CD14-positive monocyte (primary cell): ENCODE results near the gene PLIN1. TPM values are rescaled to one million over a fixed set of nuclear protein-coding genes. Genes with fewer than 3 reads are reported as not detected.

Experiments used
- DNase-seq, 3 donors: peaks; one replicate each; pipeline ENCODE4 v3.0.0-alpha.2; 2011 to 2022
- H2AFZ ChIP-seq: 2 replicates; pipeline ENCODE4 v1.6.0; 2012; ENCODE audit warnings: mild to moderate bottlenecking, low read depth, low read length, inconsistent platforms; ENCODE audit not compliant: insufficient read depth, poor library complexity, severe bottlenecking
- H3K27ac ChIP-seq, 2 donors: 1 replicate in 1 of 2; 2 replicates in 1 of 2; pipeline ENCODE4 v1.5.1; 2012 to 2013; ENCODE audit warnings: low read length in 2 of 2, control low read depth in 1 of 2, inconsistent platforms in 1 of 2, low read depth in 1 of 2, mild to moderate bottlenecking in 1 of 2
- H3K27me3 ChIP-seq, 2 donors: one replicate each; pipeline versions ENCODE4 v1.6.0 to v1.6.1; 2011 to 2013; ENCODE audit warnings: low read length in 2 of 2; ENCODE audit not compliant: control insufficient read depth in 2 of 2, insufficient read depth in 2 of 2
- H3K36me3 ChIP-seq, 2 donors: replicated peaks in 1 of 2; 1 replicate in 1 of 2; 2 replicates in 1 of 2; pipeline versions ENCODE4 v1.5.1 to v1.6.1; 2012 to 2013; ENCODE audit warnings: low read length in 2 of 2, control low read depth in 1 of 2, inconsistent platforms in 1 of 2, mild to moderate bottlenecking in 1 of 2; ENCODE audit not compliant: insufficient read depth in 2 of 2, control insufficient read depth in 1 of 2
- H3K4me1 ChIP-seq, 2 donors: 1 replicate in 1 of 2; 2 replicates in 1 of 2; pipeline versions ENCODE4 v1.5.1 to v1.6.1; 2012 to 2013; ENCODE audit warnings: low read length in 2 of 2, control low read depth in 1 of 2, inconsistent platforms in 1 of 2, mild to moderate bottlenecking in 1 of 2, moderate library complexity in 1 of 2; ENCODE audit not compliant: insufficient read depth in 2 of 2, control insufficient read depth in 1 of 2
- H3K4me2 ChIP-seq: replicated peaks from 2 replicates; pipeline ENCODE3; 2012; ENCODE audit warnings: low read length, moderate library complexity, mild to moderate bottlenecking; ENCODE audit not compliant: poor library complexity, severe bottlenecking; ENCODE audit errors: extremely low read depth
- H3K4me3 ChIP-seq, 3 experiments: fragments of 200-600 bp in 1 of 3; sonication (generic) in 1 of 3; replicated peaks in 1 of 3; 1 replicate in 2 of 3; 2 replicates in 1 of 3; pipeline ENCODE4 v1.5.1; 2011 to 2013; ENCODE audit warnings: low read length in 3 of 3, mild to moderate bottlenecking in 3 of 3, control low read depth in 2 of 3, low read depth in 2 of 3, inconsistent platforms in 1 of 3, moderate library complexity in 1 of 3
- H3K79me2 ChIP-seq: 2 replicates; pipeline ENCODE4 v1.6.0; 2012; ENCODE audit warnings: mild to moderate bottlenecking, control low read depth, inconsistent platforms, low read length, moderate library complexity; ENCODE audit not compliant: insufficient read depth
- H3K9ac ChIP-seq: 2 replicates; pipeline ENCODE4 v1.6.0; 2017; ENCODE audit warnings: low read length, mild to moderate bottlenecking; ENCODE audit not compliant: insufficient read depth, poor library complexity, severe bottlenecking
- H3K9me3 ChIP-seq, 2 donors: replicated peaks in 1 of 2; 1 replicate in 1 of 2; 2 replicates in 1 of 2; pipeline versions ENCODE4 v1.5.1 to v1.6.1; 2012 to 2013; ENCODE audit warnings: low read length in 2 of 2, control low read depth in 1 of 2; ENCODE audit not compliant: control insufficient read depth in 1 of 2, insufficient read depth in 1 of 2
- H4K20me1 ChIP-seq: 2 replicates; pipeline ENCODE4 v1.6.0; 2012; ENCODE audit warnings: mild to moderate bottlenecking, low read length, control low read depth, moderate library complexity; ENCODE audit not compliant: insufficient read depth
- H3K27ac Mint-ChIP-seq, 7 donors: one replicate each; pipeline ENCODE4 v1.8.0; 2020; ENCODE audit warnings: mild to moderate bottlenecking in 7 of 7, mixed read lengths in 7 of 7, moderate library complexity in 6 of 7, inconsistent platforms in 2 of 7
- H3K27me3 Mint-ChIP-seq, 3 donors: one replicate each; pipeline ENCODE4 v1.8.0; 2021 to 2022; ENCODE audit warnings: low read depth in 3 of 3, mild to moderate bottlenecking in 3 of 3, mixed read lengths in 3 of 3, moderate library complexity in 3 of 3, inconsistent platforms in 1 of 3
- H3K36me3 Mint-ChIP-seq, 2 donors: one replicate each; pipeline ENCODE4 v1.8.0; 2020; ENCODE audit warnings: mixed read lengths in 2 of 2, inconsistent platforms in 1 of 2, mild to moderate bottlenecking in 1 of 2
- H3K4me1 Mint-ChIP-seq: one replicate; pipeline ENCODE4 v1.8.0; 2020; ENCODE audit warnings: mild to moderate bottlenecking, mixed read lengths
- H3K4me3 Mint-ChIP-seq, 2 donors: one replicate each; pipeline ENCODE4 v1.8.0; 2020; ENCODE audit warnings: mild to moderate bottlenecking in 2 of 2, mixed read lengths in 2 of 2, moderate library complexity in 1 of 2
- H3K9me3 Mint-ChIP-seq, 7 donors: one replicate each; pipeline ENCODE4 v1.8.0; 2020 to 2022; ENCODE audit warnings: mixed read lengths in 7 of 7, mild to moderate bottlenecking in 6 of 7, moderate library complexity in 6 of 7, inconsistent platforms in 2 of 7
- WGBS: methylation state at CpG from one replicate; pipeline ENCODE4 v1.1.5; 2013; ENCODE audit warnings: missing lambda C conversion rate; ENCODE audit not compliant: insufficient coverage; 5-methylcytosine and 5-hydroxymethylcytosine counted together
- intact Hi-C, 2 donors: fragments of 100-400 bp; cut with micrococcal nuclease; formaldehyde crosslinking; loops; one replicate each; pipeline versions ENCODE4 v1.15.0 to v1.15.1; 2023
- polyA plus RNA-seq, 3 donors: library from polyadenylated mRNA; depleted of rRNA in 1 of 3; unstranded in 2 of 3; stranded (reverse) in 1 of 3; fragments of 300-500 nt in 2 of 3; fragments of >200 nt in 1 of 3; fragmentation: Illumina TruSeq in 2 of 3; gene quantifications; 1 replicate in 2 of 3; 2 replicates in 1 of 3; pipeline ENCODE4 v1.2.3, GENCODE V29; 2012 to 2021
- TF ChIP-seq, protein P1 (sequence below): fragments of 200-600 bp; IDR thresholded peaks from one replicate; pipeline ENCODE4 v1.8.0; 2022; ENCODE audit warnings: antibody characterized with exemption, mild to moderate bottlenecking

Gene PLIN1
- polyA plus RNA-seq, 3 donors, result 0.12 TPM; not detected in 2

DNA sequence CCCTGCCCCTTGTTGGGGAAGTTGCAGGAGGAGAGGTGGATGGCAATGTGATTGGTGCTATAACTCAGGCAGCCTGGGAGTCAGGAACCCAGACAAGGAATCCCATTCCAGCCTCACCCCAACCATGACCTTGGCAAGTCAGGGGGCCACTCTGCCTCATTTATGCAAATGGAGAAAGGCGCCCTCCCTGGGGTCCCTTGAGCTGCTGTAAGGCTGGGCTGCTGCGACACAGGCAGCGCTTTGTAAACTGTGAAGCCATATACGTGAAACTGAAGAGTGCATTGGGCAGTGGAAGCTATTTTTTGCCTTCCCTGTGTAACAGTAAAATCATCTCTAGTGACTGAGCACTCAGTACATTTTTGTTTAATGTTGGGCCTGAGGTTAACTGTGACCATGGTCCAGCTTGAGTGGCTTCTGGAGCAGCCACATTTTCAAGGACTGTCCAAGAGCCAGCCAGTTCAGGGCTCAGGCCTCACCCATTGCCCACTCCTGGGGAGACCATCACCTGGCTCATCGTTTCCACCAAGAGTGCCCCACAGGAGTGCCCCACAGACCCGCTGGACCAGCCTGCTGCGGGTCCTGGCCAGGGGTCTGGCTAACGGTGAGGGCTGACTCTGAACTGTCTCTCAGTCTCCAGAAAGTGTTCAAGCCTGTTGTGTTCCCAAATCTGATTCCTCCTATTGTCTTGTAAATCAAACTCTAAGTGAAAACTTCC, 51.8 kb downstream of the PLIN1 start:
- Histone ChIP-seq H3K27me3 (no peaks in the 10 kb centered on the region), H3K4me3 (no peak overlapping the region), H3K79me2 (no peaks in the 10 kb centered on the region), H4K20me1 (no peaks in the 10 kb centered on the region), H3K9me3 (peaks cover 0 to 34% of the 10 kb centered on the region in 2 donors), H3K4me1 (no peaks in the 10 kb centered on the region), H3K27ac (no peak overlapping the region), H2AFZ (no peak overlapping the region), H3K36me3 (peaks cover 85 to 91% of the 10 kb centered on the region in 2 donors), H3K4me2 (no peak overlapping the region), H3K9ac (no peak overlapping the region)
- no peak for DNase-seq
- H3K27ac Mint-ChIP-seq, result peak overlapping the region in 1 of 7 donors; percentile 35
- no peak overlapping the region for H3K4me3 Mint-ChIP-seq
- intact Hi-C loops, result no loop called here
- WGBS, result 100% methylated on average over 8 of the region's 8 CpGs
- H3K9me3 Mint-ChIP-seq, result peaks cover 13 to 22% (median 18%) of the 10 kb centered on the region in 7 donors
- H3K4me1 Mint-ChIP-seq, result no peaks in the 10 kb centered on the region
- TF ChIP-seq, protein P1, sequence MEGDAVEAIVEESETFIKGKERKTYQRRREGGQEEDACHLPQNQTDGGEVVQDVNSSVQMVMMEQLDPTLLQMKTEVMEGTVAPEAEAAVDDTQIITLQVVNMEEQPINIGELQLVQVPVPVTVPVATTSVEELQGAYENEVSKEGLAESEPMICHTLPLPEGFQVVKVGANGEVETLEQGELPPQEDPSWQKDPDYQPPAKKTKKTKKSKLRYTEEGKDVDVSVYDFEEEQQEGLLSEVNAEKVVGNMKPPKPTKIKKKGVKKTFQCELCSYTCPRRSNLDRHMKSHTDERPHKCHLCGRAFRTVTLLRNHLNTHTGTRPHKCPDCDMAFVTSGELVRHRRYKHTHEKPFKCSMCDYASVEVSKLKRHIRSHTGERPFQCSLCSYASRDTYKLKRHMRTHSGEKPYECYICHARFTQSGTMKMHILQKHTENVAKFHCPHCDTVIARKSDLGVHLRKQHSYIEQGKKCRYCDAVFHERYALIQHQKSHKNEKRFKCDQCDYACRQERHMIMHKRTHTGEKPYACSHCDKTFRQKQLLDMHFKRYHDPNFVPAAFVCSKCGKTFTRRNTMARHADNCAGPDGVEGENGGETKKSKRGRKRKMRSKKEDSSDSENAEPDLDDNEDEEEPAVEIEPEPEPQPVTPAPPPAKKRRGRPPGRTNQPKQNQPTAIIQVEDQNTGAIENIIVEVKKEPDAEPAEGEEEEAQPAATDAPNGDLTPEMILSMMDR, result no peak
- peaks cover 0 to 2% (median 1%) of the 10 kb centered on the region in 3 donors for H3K27me3 Mint-ChIP-seq
- H3K36me3 Mint-ChIP-seq, result peaks cover 83 to 93% of the 10 kb centered on the region in 2 donors

DNA sequence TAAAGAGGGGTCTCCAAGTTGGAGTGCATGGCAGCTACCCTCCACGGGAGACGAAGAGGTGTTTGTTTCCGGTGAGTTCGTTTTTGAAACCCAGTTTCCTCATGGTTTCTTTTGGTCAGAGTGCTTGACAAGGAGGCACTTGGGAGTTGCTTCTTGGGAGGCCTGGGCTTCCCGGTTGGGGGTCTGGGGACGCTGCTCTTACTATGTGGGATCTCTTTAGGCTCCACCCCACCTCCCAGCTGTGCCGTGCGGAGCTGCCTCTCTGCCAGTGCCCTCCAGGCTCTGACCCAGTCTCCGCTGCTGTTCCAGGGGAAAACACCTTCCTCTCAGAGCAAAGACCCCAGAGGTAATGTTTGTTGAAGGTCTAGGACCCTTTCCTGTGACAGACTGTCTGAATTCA, 53.5 kb downstream of the PLIN1 start:
- Mint-ChIP-seq H3K27ac (peak overlapping the region in 1 of 7 donors; percentile 27), H3K36me3 (peaks cover 89 to 98% of the 10 kb centered on the region in 2 donors), H3K27me3 (peaks cover 0 to 3% (median 2%) of the 10 kb centered on the region in 3 donors), H3K4me1 (no peaks in the 10 kb centered on the region), H3K4me3 (no peak overlapping the region), H3K9me3 (peaks cover 3 to 13% (median 7%) of the 10 kb centered on the region in 7 donors)
- Histone ChIP-seq H3K4me3 (no peak overlapping the region), H3K4me1 (no peaks in the 10 kb centered on the region), H3K4me2 (no peak overlapping the region), H3K36me3 (peaks cover 91 to 96% of the 10 kb centered on the region in 2 donors), H3K79me2 (no peaks in the 10 kb centered on the region), H3K9me3 (peaks cover 0 to 19% of the 10 kb centered on the region in 2 donors), H2AFZ (no peak overlapping the region), H4K20me1 (no peaks in the 10 kb centered on the region), H3K9ac (no peak overlapping the region), H3K27ac (no peak overlapping the region), H3K27me3 (no peaks in the 10 kb centered on the region)
- 100% methylated on average over 3 of the region's 9 CpGs for WGBS
- intact Hi-C loops, result no loop called here
- DNase-seq, result no peak
- TF ChIP-seq, protein P1, result no peak
